K562 (cell line): Measurements from ENCODE around the gene ZNHIT3. TPM values are rescaled to one million over a fixed set of nuclear protein-coding genes. Genes with fewer than 3 reads are reported as not detected.

ENCODE experiments used
- ATF3 ChIP-seq, 2 experiments: fragments of 450-650 bp in 1 of 2; sonication (generic) in 1 of 2; formaldehyde crosslinking in 1 of 2; IDR thresholded peaks in 1 of 2; conservative IDR thresholded peaks in 1 of 2; 2 replicates each; pipeline versions ENCODE4 v1.6.1 to v1.8.1; 2016 to 2023; ENCODE audit warnings: mild to moderate bottlenecking in 2 of 2, moderate library complexity in 2 of 2, inconsistent platforms in 1 of 2, missing genetic modification reagents in 1 of 2
- CREB1 ChIP-seq, 2 experiments: sonication (generic) in 1 of 2; formaldehyde crosslinking in 1 of 2; IDR thresholded peaks; 2 replicates each; pipeline versions ENCODE4 v1.6.1 to v1.8.0; 2012 to 2022; ENCODE audit warnings: inconsistent platforms in 1 of 2, mild to moderate bottlenecking in 1 of 2, missing genetic modification reagents in 1 of 2, moderate library complexity in 1 of 2
- E2F6 ChIP-seq, 2 experiments: IDR thresholded peaks; 2 replicates each; pipeline ENCODE4 v1.6.1; 2011; ENCODE audit warnings: borderline replicate concordance in 1 of 2, control low read depth in 1 of 2, low read depth in 1 of 2, low read length in 1 of 2, mild to moderate bottlenecking in 1 of 2, mixed read lengths in 1 of 2, moderate library complexity in 1 of 2; ENCODE audit not compliant: insufficient read depth in 1 of 2, insufficient read length in 1 of 2, poor library complexity in 1 of 2, severe bottlenecking in 1 of 2; ENCODE audit errors: extremely low read depth in 1 of 2
- FUS ChIP-seq: fragments of 200-400 bp; formaldehyde crosslinking; optimal IDR thresholded peaks from 2 replicates; pipeline ENCODE3; 2017; ENCODE audit warnings: low read depth, low read length
- HOXB6 ChIP-seq: fragments of 250-450 bp; sonication (Bioruptor Pico); IDR thresholded peaks from 2 replicates; pipeline ENCODE4 v1.5.1; 2022; ENCODE audit warnings: mild to moderate bottlenecking, borderline replicate concordance
- JUNB ChIP-seq: fragments of 450-650 bp; formaldehyde crosslinking; conservative IDR thresholded peaks from 2 replicates; pipeline ENCODE4 v1.4.0; 2020; ENCODE audit warnings: mild to moderate bottlenecking
- KLF6 ChIP-seq: fragments of 250-450 bp; sonication (Bioruptor Pico); IDR thresholded peaks from 2 replicates; pipeline ENCODE4 v1.4.0; 2020; ENCODE audit warnings: mild to moderate bottlenecking, moderate library complexity, borderline replicate concordance
- NCOA4 ChIP-seq: fragments of 450-650 bp; IDR thresholded peaks from 2 replicates; pipeline ENCODE4 v1.6.1; 2018; ENCODE audit warnings: mild to moderate bottlenecking; ENCODE audit not compliant: partially characterized antibody
- NFATC3 ChIP-seq: fragments of 450-650 bp; IDR thresholded peaks from 2 replicates; pipeline ENCODE4 v1.6.1; 2017; ENCODE audit warnings: mild to moderate bottlenecking
- RAD51 ChIP-seq: fragments of 450-650 bp; IDR thresholded peaks from 2 replicates; pipeline ENCODE4 v1.7.1; 2016; ENCODE audit warnings: low read depth, mild to moderate bottlenecking, borderline replicate concordance
- SMAD3 ChIP-seq: fragments of 450-650 bp; formaldehyde crosslinking; conservative IDR thresholded peaks from 2 replicates; pipeline ENCODE4 v1.4.0; 2020; ENCODE audit warnings: mild to moderate bottlenecking
- SREBF1 ChIP-seq: fragments of 150-350 bp; IDR thresholded peaks from 2 replicates; pipeline ENCODE4 v1.6.1; 2014; ENCODE audit warnings: antibody characterized with exemption, low read depth, low read length, borderline replicate concordance
- STAG1 ChIP-seq: sonication (generic); formaldehyde crosslinking; IDR thresholded peaks from 2 replicates; pipeline ENCODE4 v1.5.0; 2020; ENCODE audit warnings: missing genetic modification reagents, borderline replicate concordance
- TRIM28 ChIP-seq: fragments of 450-650 bp; IDR thresholded peaks from 2 replicates; pipeline ENCODE4 v1.6.1; 2017
- ZBTB34 ChIP-seq: fragments of 250-450 bp; sonication (Bioruptor Pico); IDR thresholded peaks from 2 replicates; pipeline ENCODE4 v1.8.0; 2021; ENCODE audit warnings: mild to moderate bottlenecking, moderate library complexity
- ZC3H8 ChIP-seq: fragments of 450-650 bp; IDR thresholded peaks from 2 replicates; pipeline ENCODE4 v1.6.1; 2017
- ZNF12 ChIP-seq: sonication (generic); formaldehyde crosslinking; IDR thresholded peaks from 2 replicates; pipeline ENCODE4 v1.4.0; 2020; ENCODE audit warnings: mild to moderate bottlenecking, missing genetic modification reagents
- ZNF124 ChIP-seq: sonication (generic); formaldehyde crosslinking; IDR thresholded peaks from 2 replicates; pipeline ENCODE4 v1.8.1; 2022; ENCODE audit warnings: missing genetic modification reagents
- ZNF449 ChIP-seq: fragments of 250-450 bp; sonication (Bioruptor Pico); IDR thresholded peaks from 2 replicates; pipeline ENCODE4 v1.8.0; 2022; ENCODE audit warnings: moderate library complexity, mild to moderate bottlenecking, inconsistent platforms
- ZNF644 ChIP-seq: fragments of 200-800 bp; sonication (Bioruptor generic); IDR thresholded peaks from 2 replicates; pipeline ENCODE4 v1.6.1; 2016; ENCODE audit warnings: low read depth, missing genetic modification characterization, missing compliant biosample characterization
- ZNF695 ChIP-seq: fragments of 450-650 bp; formaldehyde crosslinking; IDR thresholded peaks from 2 replicates; pipeline ENCODE4 v1.4.0; 2020; ENCODE audit warnings: mild to moderate bottlenecking, moderate library complexity
- ZNF79 ChIP-seq: fragments of 250-450 bp; sonication (Bioruptor Pico); IDR thresholded peaks from 2 replicates; pipeline ENCODE4 v1.4.0; 2020; ENCODE audit warnings: low read depth, mild to moderate bottlenecking, moderate library complexity
- ZNF830 ChIP-seq: fragments of 250-450 bp; sonication (Bioruptor Pico); IDR thresholded peaks from 2 replicates; pipeline ENCODE4 v1.5.0; 2021; ENCODE audit warnings: mild to moderate bottlenecking
- polyA plus RNA-seq, 8 experiments: library from polyadenylated mRNA; depleted of rRNA in 4 of 8; stranded (reverse) in 5 of 8; unstranded in 3 of 8; fragments of >200 nt; fragmentation: Nextera tagmentation in 2 of 8; fragmentation: Illumina TruSeq in 1 of 8; extraction: Ambion mirVana in 2 of 8; extraction: Trizol in 1 of 8; gene quantifications; 2 replicates each; pipeline versions ENCODE4 v1.2.1 to v1.2.3, GENCODE V29; 2011 to 2014; ENCODE audit warnings: inconsistent platforms in 1 of 8, missing spikeins in 1 of 8
- total RNA-seq, 7 experiments: library from RNA; depleted of rRNA in 6 of 7; stranded (reverse); fragments of >200 nt in 6 of 7; fragmentation: Illumina TruSeq in 2 of 7; extraction: Trizol in 2 of 7; gene quantifications; 2 replicates each; pipeline versions ENCODE4 v1.2.1 to v1.2.3, GENCODE V29; 2011 to 2021; ENCODE audit warnings: low replicate concordance in 1 of 7

The ZNHIT3 gene
- total and polyA plus RNA-seq, 9 of the 15 experiments (the other 6 are each of a cell fraction or from before 2014, with no cell fraction given): 45.0 to 300 (median 88.4) TPM

GRCh38 chr17:36533935-36534839 is 47.7 kb downstream of the ZNHIT3 start (continued):
- TF ChIP-seq ATF3 (IDR thresholded peaks at IDR 0.05) (no peak), ATF3 (CRISPR knock-in tag; conservative IDR thresholded peaks at IDR 0.05) (no peak), STAG1 (CRISPR knock-in tag) (no peak), FUS (no peak), CREB1 (IDR thresholded peaks at IDR 0.05) (peak; percentile 13; the same call in 1 of the 2 replicates), CREB1 (CRISPR knock-in tag; IDR thresholded peaks at IDR 0.05) (no peak), ZNF124 (CRISPR knock-in tag) (no peak), RAD51 (no peak), ZNF449 (no peak), E2F6 (IDR thresholded peaks at IDR 0.05; ENCODE audit: borderline replicate concordance in 1 of 2, extremely low read depth in 1 of 2, insufficient read depth in 1 of 2, insufficient read length in 1 of 2, low read depth in 1 of 2, low read length in 1 of 2, poor library complexity in 1 of 2, severe bottlenecking in 1 of 2) (peak; percentile 94 to 95), SMAD3 (CRISPR knock-in tag) (no peak), ZNF644 (no peak), SREBF1 (no peak), JUNB (CRISPR knock-in tag) (no peak), NCOA4 (no peak), KLF6 (0 out of 2 replicates have a peak, but pooled peaks have one; percentile 31), ZBTB34 (CRISPR knock-in tag) (no peak), NFATC3 (no peak), ZC3H8 (no peak), ZNF695 (CRISPR knock-in tag) (no peak), ZNF830 (no peak), ZNF79 (CRISPR knock-in tag) (no peak), TRIM28 (no peak), ZNF12 (CRISPR knock-in tag) (peak; percentile 48; the same call in 1 of the 2 replicates), HOXB6 (CRISPR knock-in tag) (no peak)
